HG03558 (cell line): ENCODE data around the gene PYGO2.
"Not testable (repeated sequence)": the region's sequence is repeated elsewhere in the genome, so short reads cannot be mapped to it uniquely, and the experiment has no call there.

Experiments used
- ATAC-seq: cut with Tn5 transposase; IDR thresholded peaks from one replicate; pipeline ENCODE4 v1.9.1; 2021; ENCODE audit warnings: moderate number of reproducible peaks; ENCODE audit not compliant: unreplicated experiment; ENCODE audit errors: extremely low read depth

The PYGO2 gene

DNA sequence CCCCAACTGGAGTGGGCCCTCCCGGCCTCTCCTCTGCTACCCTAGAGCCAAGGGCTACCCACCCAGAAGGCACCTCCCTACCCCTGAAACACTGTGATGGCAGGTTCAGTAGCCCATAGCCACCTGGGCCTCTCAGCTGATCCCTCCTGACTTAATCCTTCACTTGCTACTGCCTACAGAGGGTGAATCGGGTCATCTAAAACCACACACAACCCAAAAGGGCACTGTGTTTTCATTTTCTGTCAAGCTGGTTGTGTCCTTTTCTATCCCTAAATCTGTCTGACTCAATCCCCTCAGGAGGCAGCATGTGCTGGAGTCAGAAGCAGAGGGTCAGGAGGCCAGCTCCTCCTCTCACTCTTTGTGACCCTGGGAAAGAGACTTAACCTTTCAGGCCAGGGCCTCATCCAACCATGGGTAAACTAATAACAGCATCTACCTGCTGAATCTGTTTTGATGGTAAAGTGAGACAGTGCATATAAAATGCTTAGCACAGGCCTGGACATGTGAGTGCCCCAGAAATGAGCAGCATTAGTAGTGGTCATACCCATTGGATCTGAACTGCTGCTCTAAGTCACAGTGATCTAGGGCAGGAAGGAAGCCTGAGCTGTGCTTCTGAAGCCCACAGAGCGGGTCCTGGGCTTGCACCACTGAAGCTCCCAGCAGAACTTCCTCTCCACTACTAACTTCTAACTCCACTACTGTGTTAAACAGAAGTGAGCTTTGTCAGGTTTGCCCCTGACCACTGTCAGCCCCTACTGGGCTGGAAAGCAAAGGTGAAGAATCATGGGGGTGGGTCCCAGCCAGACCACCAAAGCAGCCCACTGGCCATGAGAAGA lies 36.0 kb downstream of the PYGO2 start:
- ATAC-seq = no peak

DNA sequence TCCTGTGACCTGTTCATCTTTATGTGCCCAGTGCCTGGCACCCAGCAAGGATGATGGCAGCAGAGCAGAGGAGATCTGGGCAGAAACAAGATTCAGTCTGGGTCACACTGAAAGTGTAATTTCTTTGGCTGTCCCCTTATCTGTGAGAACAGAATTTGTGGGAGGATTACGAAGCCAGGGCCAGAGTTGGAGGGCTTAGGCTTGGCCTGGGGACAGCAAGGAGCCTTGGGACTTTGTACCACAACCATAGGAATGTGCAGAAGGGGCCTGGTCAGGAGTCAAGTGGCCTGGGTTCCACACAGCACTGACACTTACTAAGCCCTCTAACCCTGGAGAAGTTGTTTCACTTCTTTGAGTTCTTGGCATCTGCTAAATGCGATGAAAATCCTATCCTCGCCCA lies 37.9 kb downstream of the PYGO2 start:
- ATAC-seq = no peak

DNA sequence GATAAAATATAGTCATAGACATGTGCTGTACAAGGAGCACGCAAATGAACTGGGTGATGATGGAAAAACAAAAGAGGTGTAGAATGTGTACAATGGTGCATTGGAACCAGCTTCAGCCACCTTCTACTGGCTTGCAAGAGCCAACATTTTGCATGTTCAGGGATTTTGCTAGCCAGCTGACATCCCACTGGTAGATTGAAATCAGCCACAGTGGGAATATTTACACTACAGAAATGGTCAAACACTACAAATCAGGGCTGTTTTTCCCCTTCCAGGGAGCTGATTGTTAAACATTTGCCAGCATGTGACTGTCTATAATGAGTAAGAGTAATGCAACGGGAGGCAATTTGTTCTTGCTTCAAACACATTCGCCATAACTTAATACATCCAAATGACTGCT lies 48.3 kb downstream of the PYGO2 start:
- no peak for ATAC-seq

DNA sequence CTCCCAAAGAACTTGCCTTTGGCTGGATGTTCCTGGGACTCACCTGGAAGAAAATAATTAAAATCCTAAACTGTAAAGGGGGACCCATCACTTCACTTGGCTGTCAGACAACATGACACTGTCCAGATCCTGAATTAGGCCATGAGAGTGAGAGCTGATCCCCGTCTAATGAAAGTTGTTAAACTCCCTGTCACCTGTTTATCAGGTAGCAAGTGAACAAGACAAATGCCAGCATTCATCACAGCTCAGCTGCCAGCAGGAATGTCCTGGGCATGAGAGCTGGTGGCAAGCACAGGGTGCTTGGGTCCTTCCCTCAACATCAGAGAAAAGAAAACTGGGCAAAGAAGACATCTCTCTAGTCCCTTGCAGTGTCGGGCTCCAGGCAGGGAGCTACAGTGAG lies 48.8 kb downstream of the PYGO2 start:
- no peak for ATAC-seq

DNA sequence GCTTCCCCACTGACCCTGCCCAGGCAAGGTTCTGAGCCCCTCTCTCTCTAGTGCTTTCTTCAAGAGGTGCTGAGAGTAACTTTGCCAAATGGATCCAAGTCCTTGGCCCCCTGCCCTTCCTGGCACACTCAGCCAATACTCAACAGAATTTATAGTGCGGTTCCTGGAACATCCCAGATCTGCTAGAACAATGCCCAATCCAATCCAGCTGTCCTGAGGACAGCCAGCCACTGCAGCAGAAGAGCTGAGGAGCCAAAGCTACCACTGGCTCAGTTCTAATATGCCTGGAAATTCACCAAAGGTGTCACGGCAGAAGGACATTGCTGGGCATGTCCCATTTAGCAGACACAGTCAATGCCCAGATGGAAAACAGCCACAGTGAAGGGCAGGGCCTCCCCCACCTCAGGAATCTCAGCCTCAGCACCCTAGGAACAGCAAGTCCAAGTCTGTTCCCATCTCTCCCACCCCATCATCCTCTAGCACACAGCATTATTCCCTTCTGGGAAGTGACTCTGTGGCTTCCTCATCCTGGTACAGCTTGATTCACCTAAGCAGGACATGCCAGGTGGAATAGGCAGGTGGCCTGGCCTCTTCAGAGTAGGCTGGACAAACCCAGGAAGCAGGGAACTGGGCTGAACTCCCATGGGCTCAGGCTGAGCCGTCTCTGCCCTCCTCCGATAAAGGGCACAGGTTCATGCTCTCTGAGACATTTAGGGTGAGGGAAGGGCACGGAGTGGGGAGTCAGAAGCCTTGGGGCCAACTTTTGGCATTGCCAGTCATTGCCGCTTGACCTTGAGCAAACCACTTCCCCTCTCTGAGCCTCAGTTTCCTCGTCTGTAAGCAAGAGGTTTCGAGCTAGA lies 49.7 kb downstream of the PYGO2 start:
- no peak for ATAC-seq

DNA sequence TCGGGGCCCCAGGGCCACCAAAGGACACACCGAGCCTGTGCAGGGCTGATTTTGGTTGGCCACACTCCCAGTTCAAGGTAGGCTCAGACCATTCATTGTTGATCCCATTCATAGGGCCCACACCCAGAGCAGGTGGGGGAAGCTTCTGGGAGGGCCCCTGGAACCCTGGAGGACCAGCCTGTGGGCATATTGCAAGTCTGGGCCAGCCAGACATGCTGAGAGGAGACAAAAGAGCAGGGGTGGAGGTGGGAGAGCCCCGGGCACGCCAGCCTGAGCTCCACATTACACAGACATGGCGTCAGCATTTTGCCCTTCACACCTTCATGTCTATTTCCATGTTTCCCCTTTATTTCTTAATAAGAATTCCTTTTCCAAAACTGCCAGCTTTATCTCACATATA lies 50.7 kb downstream of the PYGO2 start:
- ATAC-seq = no peak

DNA sequence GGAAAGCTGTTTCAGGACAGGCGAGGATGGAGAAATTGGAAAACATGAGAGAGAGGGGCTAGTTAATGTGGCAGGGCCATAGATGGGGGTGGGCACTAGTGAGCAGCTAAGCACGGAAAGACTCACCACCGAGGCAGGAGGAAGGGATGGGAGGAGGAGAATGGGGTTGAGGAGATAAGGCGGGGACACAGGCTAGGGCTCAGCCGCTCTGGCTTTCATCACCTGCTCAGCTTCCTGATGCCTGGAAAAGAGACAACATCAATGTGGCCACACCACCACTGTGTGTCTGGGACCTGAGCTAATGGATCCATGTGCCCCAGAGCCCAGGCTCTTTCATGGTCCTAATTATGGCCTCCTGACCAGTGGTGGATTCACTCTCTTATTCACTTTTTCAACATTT lies 52.6 kb downstream of the PYGO2 start:
- ATAC-seq = no peak

DNA sequence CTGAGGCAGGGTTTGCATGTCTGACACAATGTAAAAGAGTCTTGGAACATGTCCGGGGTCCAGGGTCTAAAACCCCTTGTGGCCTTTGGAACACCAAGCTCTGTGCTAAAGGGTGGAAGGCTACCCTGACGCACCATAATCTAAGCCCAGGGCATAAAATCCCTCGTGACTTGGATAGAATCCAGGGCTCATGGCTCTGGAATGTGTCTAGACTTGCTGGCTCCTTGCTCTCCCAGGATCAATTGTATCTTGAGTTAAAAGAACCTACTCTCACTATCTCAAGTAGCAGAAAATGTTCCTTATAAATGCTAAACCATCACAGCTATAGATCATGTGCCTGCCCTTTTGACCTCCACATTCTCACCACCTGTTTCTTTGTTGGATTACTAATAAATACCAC lies 53.5 kb downstream of the PYGO2 start:
- not testable (repeated sequence) for ATAC-seq
